CD4-positive, alpha-beta T cell treated with Interferon alpha-2 for 1 hour (primary cell): Measurements from ENCODE around the gene MRM3.
A peak's percentile ranks its signal among the peaks of the same experiment; 100 is the strongest.
"Not testable (repeated sequence)": the region's sequence is repeated elsewhere in the genome, so short reads cannot be mapped to it uniquely, and the experiment has no call there.

Source experiments
- DNase-seq, 2 donors: peaks; one replicate each; pipeline ENCODE4 v3.0.0-alpha.2; 2020 to 2022

The MRM3 gene

DNA sequence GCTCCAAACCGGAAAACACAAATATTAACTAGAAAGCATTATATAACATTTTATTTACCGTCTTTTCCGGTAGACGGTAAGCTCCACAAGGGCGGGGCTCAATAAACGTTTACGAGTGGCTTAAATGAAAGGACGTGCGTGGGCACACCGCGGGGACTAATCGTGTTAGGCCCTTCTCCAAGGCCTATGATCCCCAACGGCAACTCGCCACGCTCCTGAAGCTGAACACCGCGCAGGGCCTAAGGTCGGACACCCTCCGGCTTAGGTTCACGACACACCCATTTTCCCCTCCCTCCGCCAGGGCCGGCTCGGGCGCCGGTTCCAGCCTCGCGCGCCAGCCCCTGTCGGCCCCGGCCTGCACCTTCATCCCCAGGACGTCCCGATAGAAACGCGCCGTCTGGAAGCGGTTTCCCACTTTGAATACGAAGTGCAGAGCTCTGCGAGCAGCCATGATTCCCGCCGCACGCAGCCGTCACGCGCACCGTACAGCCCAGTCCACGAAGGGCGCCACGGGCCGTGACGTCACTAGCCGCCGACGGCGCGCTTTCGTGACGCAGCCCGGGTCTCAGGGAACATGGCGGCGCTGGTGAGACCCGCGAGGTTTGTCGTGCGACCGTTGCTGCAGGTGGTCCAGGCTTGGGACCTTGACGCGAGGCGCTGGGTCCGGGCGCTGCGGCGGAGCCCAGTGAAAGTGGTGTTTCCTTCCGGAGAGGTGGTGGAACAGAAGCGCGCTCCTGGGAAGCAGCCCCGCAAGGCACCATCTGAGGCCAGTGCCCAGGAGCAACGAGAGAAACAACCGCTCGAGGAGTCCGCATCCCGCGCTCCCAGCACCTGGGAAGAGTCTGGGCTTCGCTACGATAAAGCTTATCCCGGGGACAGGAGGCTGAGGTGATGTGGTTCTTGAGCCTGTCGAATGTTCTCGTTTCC, at the start of gene MRM3, which contains the start of gene GLOD4:
MRM3 (plus strand) TSS at position 549 of the 927 bp plus-strand sequence; CDS start at position 575, 26 bp downstream.
GLOD4 (minus strand) TSS at position 476 of the 927 bp plus-strand sequence; CDS start at position 451, 25 bp downstream.
- DNase-seq: peak; percentile 91 to 95

GRCh38 chr17:732902-733720, 49.0 kb upstream of the MRM3 start:
- no peak for DNase-seq

GRCh38 chr17:733743-734142, 48.4 kb upstream of the MRM3 start:
- DNase-seq: no peak

DNA sequence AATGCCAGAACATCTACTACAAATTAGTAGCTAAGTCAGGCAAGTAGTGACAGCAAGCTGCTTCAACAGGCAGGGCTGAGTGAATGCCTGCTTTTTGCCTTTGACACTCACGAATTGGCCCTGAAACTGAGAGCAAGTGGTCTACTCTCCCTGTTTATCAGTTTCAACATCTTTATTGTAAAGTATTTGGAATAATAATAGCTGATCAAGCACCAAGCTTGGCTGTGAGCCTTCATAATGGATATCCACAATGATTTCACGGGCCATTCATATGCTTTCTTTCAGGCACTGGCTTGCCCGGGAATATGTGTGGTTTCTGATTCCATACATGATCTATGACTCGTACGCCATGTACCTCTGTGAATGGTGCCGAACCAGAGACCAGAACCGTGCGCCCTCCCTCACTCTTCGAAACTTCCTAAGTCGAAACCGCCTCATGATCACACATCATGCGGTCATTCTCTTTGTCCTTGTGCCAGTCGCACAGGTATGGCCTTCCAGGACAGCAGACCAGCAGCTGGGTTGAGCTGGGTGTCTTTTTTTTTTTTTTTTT, 44.5 kb upstream of the MRM3 start:
- no peak for DNase-seq

DNA sequence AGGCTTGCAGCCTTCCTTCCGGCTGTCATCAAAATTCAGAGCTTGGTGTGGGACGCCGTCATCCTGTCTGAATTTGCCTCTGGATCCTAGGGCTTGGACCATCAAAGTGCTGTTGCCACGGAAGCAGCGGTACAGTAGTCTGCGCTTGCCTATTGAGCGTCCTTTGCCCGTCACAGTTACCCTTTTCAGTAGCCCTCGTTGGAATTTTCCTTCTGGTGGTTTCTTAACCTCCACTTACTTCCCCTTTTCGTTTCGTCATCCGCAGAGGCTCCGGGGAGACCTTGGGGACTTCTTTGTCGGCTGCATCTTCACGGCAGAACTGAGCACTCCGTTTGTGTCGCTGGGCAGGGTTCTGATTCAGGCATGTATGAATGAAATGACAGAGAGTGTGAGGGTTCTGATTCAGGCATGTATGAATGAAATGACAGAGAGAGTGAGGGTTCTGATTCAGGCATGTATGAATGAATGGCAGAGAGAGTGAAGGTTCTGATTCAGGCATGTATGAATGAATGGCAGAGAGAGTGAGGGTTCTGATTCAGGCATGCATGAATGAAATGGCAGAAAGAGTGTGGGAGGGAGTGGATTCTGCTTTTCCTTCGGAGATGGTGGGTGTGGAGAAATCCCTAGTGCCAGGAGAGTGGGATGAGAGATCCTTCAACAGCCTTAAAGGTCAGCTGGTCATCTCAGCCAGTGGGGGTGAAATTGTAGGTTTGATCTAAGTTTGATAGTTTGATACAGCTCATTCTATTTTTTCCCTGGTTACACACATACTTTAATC, 41.7 kb upstream of the MRM3 start:
- DNase-seq: peak; percentile 21 to 71

DNA sequence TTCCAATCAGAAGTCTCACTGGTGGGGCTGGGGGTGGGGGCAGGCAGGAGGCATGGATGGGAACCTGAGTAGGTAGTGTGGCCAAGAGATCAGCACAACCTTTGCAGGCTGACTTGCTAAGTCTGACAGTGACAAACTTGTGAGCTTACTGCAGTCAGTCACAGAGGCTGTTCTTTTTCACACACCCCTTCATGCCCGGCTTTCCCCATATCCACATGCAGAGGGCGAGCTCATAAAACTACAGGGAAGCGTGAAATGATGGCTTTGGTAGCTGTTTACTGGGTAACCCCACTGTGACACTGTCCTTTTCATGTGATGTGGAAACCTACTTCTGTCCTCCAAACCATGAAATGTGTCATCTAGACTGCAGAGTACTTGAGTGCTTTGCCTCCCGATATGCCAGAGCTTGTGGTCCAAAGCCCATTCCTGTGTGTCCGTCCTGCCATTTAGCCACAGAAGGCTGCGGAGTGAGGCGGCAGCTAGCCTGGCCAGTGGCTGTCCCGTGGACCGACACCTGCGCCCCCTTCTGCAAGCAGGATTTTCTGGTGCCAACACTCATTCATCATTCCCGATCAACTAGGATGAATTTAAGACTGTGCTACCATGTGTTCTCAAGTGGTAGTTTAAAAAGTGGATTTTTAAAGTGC, 39.9 kb upstream of the MRM3 start:
- DNase-seq: no peak

GRCh38 chr17:743139-743538, 39.0 kb upstream of the MRM3 start:
- DNase-seq: no peak

DNA sequence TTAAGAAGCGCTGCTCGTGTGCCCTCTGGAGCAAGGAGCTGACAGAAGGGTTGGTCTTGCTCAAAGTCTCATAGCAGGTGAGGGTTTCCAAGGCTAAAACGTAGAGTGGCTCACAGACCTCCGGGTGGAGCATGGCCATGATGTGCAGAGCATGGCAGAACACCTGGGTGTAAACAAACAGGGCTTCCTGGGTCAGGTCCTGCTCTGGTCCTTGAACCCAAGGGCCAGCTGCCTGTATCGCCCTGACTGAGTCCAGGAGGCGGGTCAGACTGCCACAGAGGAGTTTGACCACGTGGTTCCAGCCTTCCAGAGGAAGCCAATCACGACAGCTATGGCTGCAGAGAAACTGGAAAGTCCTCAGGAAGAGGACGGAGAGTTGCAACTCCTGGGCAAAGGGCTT, 37.2 kb upstream of the MRM3 start:
- no peak for DNase-seq

GRCh38 chr17:745406-745805, 36.7 kb upstream of the MRM3 start:
- DNase-seq: no peak

- DNase-seq: no peak
Observed at GRCh38 chr17:746181-746580, 36.0 kb upstream of the MRM3 start.

DNA sequence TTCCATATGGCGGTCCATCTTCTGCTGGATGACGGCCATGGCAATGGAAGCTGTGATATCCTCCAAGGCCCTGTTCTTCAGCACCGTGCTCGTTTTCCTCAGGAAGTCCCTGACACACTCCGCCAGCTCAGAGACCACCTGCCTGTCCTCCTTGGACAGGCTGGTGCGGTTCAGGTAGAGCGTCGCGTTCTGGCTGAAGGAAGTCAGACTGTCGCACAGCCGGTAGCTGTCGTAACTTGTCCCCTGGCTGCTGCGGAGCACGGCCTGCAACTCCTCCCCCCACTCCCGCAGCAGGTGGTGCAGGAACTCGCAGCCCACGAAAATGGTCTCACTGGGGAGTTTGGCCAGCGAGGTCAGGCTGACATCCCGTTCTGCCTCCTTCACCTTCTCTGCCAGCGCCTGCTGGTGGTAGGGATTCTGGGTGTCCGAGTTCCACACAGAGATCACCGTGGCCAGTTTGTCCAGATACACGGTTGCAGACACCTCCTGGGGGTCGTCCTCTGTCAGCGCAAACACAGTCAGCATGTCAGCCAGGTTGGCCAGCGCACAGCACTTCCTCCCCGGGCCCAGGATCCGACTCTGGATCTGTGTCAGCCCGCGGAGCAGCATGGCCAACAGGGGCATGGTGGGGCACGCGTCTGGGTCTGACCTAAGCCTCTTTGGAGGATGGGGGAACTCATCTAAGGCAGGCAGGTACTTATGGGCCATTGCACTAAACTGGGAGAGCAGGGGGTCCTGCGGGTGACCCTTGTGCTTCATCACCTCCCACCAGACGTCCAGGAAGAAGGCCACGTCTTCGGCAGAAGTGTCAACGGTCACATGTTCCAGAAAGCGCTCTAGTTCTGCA, 35.1 kb upstream of the MRM3 start:
- DNase-seq: no peak

DNA sequence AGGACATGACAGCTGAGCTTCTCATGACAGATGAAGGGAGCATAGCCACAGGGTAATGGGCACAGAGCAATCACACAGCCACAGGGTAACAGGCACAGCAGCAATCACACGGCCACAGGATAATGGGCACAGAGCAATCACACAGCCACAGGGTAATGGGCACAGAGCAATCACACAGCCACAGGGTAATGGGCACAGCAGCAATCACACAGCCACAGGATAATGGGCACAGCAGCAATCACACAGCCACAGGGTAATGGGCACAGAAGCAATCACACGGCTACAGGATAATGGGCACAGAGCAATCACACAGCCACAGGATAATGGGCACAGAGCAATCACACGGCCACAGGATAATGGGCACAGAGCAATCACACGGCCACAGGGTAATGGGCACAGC, 33.5 kb upstream of the MRM3 start:
- not testable (repeated sequence) for DNase-seq

- not testable (repeated sequence) for DNase-seq
Observed at GRCh38 chr17:749359-749758, 32.8 kb upstream of the MRM3 start.

DNA sequence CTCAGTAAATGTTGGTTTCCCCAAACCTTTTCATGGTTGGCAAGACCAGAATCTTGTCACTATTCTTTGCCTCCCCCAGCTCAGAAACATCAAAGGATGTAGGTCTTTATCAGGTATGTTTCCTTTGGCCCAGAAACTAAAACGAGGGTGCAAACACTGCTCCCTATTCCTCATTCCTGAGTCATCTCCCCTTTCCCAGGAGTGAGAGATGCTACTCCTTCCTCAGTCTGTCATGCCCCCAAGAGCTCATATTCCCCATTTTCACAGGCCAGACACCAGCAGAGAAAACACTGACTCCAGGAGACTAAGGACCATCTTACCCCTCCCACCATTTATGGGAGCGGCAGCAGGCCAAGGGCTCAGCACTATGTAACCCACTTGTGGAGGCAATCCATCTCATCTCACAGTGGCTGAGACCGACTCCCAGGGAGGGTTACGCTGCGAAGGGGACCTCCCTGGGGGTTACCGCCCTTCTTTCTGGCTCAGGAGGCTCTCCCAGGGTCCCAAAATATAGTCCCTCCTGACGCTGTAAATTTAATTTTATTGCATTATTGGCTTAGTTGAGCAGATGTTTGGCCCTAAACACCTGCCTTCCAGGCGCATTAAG, 31.6 kb upstream of the MRM3 start:
- DNase-seq: no peak

GRCh38 chr17:751269-752001, 30.7 kb upstream of the MRM3 start:
- peak; percentile 50 to 55 for DNase-seq

GRCh38 chr17:752002-752619, 30.0 kb upstream of the MRM3 start, which contains the start of gene GEMIN4:
Gene GEMIN4 (minus strand): TSS chr17:752264. CDS start chr17:752142, 122 bp downstream.
- DNase-seq: peak; percentile 93 to 97

DNA sequence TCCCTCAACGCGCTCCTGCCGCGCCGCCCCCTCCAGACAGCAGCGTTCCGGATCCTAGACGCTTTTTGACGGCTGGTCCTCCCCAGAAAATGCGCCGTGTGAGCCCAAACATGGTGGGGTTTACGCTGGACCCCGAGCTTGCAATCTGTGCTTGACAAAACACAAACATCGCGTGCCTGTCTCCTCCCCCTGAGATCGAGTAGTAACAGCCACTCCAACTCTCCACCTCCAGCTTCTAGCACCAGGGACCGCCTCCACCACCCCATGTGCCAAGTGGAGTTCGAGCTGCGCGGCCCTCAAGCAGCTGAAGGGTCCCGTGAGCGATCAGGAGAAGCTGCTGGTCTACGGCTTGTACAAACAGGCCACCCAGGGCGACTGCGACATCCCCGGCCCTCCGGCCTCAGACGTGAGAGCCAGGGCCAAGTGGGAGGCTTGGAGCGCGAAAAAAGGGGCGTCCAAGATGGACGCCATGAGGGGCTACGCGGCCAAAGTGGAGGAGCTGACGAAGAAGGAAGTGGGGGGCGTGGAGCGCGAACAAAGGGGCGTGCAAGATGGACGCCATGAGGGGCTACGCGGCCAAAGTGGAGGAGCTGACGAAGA, 29.4 kb upstream of the MRM3 start:
- DNase-seq: peak in 1 of 2 donors; percentile 24

DNA sequence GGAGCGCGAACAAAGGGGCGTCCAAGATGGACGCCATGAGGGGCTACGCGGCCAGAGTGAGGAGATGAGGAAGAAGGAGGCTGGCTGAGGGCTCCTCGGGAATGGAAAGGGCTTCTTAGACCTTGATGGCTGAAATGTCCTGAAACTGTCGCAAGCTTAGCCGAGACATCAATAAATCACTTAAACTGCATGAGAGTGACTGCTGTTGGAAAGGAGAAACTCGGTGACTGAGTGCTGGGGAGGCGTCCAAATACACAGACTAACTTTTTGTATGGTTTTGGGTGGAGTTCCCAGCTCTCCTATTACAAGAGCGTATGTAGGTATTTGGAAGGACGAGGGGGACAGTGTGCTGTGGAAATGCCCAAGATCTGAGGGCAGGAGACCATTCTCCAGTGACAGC, 28.7 kb upstream of the MRM3 start:
- no peak for DNase-seq
